ENCODE measurements around the gene VWA5B2. TPM values are rescaled to one million over a fixed set of nuclear protein-coding genes. Genes with fewer than 3 reads are reported as not detected.

VWA5B2 gene
- total RNA-seq, 2 donors from 2014 or later = 6.0 to 15.8 TPM

DNA sequence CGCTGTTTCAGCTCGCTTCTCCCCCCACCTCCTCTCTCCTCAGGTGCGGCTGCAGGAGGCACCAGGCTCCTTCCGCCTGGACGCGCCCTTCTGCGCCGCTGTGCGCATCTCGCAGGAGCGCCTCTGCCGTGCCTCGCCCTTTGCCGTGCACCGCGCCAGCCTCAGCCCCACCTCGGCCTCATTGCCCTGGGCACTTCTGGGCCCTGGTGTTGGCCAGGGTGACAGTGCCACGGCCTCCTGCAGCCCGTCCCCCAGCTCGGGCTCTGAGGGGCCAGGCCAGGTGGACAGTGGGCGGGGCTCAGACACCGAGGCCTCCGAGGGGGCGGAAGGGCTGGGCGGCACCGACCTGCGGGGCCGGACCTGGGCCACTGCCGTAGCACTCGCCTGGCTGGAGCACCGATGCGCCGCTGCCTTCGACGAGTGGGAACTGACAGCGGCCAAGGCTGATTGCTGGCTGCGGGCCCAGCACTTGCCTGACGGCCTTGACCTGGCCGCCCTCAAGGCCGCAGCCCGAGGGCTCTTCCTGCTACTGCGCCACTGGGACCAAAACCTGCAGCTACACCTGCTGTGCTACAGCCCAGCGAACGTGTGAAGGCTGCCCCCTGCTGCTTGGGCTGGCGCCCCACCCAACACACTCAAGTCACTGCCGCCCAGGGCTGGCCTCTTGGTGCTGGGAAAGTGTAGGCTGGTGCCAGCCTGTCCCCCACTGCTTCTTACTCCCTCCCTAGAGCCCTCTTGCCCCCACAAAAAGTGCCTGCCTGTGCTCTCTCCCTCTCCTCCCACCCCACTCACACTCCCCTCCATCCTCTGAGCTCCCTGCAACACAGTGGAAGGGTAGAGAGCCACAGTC is 12.3 kb downstream of the VWA5B2 start:
- ATAC-seq (peak; percentile 94), DNase-seq (peak; percentile 86 to 91 (median 88))
- Histone ChIP-seq H3K36me3 (replicated peaks in 1 of 2; ENCODE audit: insufficient read depth in 1 of 2, low read depth in 2 of 2) (peaks cover 0 to 29% of the 10 kb centered on the region in 2 donors), H3K27ac (peak overlapping the region in 2 of 4 donors; percentile 24 to 40), H3K4me3 (no peak overlapping the region), H3K4me1 (peaks cover 16% of the 10 kb centered on the region), H3K27me3 (no peaks in the 10 kb centered on the region), H3K9me3 (no peaks in the 10 kb centered on the region)
- intact Hi-C loops (cut with DNase I) = no loop called here
- peak in 2 of 3 donors; percentile 13 to 23 for TF ChIP-seq POLR2A (IDR thresholded peaks at IDR 0.05)
- TF ChIP-seq, protein P1, sequence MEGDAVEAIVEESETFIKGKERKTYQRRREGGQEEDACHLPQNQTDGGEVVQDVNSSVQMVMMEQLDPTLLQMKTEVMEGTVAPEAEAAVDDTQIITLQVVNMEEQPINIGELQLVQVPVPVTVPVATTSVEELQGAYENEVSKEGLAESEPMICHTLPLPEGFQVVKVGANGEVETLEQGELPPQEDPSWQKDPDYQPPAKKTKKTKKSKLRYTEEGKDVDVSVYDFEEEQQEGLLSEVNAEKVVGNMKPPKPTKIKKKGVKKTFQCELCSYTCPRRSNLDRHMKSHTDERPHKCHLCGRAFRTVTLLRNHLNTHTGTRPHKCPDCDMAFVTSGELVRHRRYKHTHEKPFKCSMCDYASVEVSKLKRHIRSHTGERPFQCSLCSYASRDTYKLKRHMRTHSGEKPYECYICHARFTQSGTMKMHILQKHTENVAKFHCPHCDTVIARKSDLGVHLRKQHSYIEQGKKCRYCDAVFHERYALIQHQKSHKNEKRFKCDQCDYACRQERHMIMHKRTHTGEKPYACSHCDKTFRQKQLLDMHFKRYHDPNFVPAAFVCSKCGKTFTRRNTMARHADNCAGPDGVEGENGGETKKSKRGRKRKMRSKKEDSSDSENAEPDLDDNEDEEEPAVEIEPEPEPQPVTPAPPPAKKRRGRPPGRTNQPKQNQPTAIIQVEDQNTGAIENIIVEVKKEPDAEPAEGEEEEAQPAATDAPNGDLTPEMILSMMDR (IDR thresholded peaks at IDR 0.05) = peak; percentile 60 to 92 (median 82)
- 2 to 14% methylated on average over 7 to 45 of the region's 46 CpGs for WGBS, 2 donors

DNA sequence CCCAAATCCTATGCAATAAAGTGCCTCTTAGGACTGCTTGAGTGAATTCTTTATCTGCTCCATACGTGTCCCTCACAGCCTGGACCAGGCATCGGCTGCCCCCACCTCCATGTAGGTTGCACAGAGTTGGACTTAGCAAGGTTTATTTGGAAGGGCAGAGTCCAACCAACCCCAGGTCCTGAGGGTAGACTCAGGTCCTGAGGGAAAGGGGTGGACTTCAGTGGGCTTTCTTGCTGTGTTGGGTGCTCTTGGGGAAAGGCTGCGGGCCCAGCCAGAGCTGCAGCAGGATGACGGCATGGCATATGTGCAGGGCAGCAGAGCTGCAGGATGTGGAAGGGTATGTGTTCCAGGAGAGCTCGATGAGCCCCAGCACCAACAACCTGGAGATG is 12.9 kb downstream of the VWA5B2 start:
- Histone ChIP-seq H3K27me3 (no peaks in the 10 kb centered on the region), H3K36me3 (replicated peaks in 1 of 2; ENCODE audit: insufficient read depth in 1 of 2, low read depth in 2 of 2) (peaks cover 0 to 29% of the 10 kb centered on the region in 2 donors), H3K4me1 (peaks cover 20% of the 10 kb centered on the region), H3K4me3 (no peak overlapping the region), H3K9me3 (no peaks in the 10 kb centered on the region), H3K27ac (peak overlapping the region in 2 of 4 donors; percentile 24 to 40)
- 67 to 70% methylated on average over 4 to 5 of the region's 5 CpGs for WGBS, 2 donors
- DNase-seq = no peak
- TF ChIP-seq, protein P1 (IDR thresholded peaks at IDR 0.05) = no peak
- no peak for TF ChIP-seq POLR2A (IDR thresholded peaks at IDR 0.05)
- intact Hi-C loops (cut with DNase I) = no loop called here
- ATAC-seq = no peak

DNA sequence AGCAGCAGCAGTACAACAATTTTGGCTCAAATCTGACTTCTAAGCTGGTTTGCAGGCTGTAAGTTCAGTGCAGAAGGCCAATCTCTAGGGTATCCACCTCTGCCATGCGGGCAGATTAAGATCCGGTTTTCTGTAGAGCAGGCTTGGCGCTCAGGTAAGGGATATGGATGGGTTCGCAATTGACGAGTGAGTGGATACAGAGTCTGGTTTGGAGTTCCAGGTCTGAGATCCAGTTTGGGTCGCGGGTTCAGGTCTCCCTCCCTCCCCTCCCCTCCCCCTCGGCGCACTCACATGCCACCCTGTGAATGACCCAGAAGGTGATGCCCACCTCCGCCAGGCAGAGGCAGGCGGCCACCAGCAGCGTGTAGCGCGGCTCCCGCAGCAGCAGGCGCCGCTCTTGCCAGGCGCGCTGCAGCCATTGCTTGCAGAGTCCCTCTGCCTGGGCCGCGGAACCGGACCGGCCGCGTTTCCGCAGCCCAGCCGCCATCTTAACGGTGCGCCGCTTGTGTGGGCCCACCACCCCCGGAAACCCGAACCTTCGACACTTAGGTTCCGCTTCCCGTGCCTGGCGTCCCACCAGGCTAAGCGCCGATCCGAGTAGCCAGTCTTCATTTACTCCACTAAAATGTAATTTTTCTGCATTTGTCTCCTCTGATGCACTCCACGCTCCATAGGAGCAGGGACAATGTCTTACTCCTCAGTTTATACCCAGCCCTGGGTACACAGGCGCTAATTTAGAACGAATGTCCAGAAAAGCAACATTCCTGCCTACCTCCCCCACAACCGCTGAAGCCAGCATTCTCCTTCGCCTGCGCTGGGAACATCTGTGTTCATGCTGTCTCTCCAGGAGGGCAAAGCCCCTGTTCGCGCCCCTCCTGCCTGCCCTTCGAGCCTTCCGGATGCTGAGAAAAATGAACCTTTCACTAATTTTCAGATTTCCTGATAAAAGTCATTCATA is 19.3 kb downstream of the VWA5B2 start, which contains the start of gene ALG3:
TSS of gene ALG3 (minus strand) at position 509 of the 958 bp plus-strand sequence. CDS start at position 487, 22 bp downstream.
- Histone ChIP-seq H3K4me3 (peak within 1 kb of the TSS; percentile 97 to 99), H3K36me3 (replicated peaks in 1 of 2; ENCODE audit: insufficient read depth in 1 of 2, low read depth in 2 of 2) (peaks cover 0 to 12% of the 10 kb centered on the region in 2 donors), H3K27ac (peak within 1 kb of the TSS; percentile 71 to 95 (median 82)), H3K9me3 (no peaks in the 10 kb centered on the region), H3K4me1 (peaks cover 21% of the 10 kb centered on the region), H3K27me3 (no peaks in the 10 kb centered on the region)
- ATAC-seq (peak; percentile 79), DNase-seq (peak; percentile 89 to 90 (median 89))
- 0% methylated on average over 18 to 49 of the region's 49 CpGs for WGBS, 2 donors
- TF ChIP-seq POLR2A (IDR thresholded peaks at IDR 0.05) = peak; percentile 68 to 84 (median 83)
- TF ChIP-seq, protein P1 (IDR thresholded peaks at IDR 0.05) = peak in 1 of 7 experiments; percentile 21
- intact Hi-C loops (cut with DNase I) = no loop called here

DNA sequence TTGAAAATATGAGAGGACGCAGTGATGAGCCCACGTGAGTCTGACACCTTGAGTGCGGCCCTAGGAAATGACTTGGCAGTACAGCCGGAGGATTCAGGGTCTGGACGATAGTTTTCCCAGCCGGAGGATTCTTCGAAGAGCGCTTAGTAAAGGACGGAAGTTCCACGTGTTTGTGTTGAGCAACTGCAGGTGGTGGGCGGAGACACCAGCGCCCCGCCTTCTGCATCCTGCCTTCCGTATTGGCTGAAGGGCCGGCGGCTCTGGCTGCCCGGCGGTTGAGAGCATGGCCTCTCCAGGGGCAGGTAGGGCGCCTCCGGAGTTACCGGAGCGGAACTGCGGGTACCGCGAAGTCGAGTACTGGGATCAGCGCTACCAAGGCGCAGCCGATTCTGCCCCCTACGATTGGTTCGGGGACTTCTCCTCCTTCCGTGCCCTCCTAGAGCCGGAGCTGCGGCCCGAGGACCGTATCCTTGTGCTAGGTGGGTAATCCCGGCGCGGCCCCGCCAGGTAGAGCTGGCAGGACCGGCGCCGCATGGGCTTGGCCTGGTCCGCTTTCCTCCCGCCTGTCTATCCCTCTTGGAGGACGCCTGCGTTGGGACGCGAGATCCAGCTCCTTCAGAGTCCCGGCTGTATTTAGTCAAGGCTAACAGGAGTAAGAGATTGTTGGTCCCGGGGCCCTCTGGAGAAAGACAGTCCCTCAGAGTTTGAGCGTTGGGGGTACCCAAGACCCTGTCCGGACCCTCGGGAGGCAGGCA is 20.2 kb downstream of the VWA5B2 start, which contains the start of gene EEF1AKMT4:
TSS of gene EEF1AKMT4 (plus strand) at position 261 of the 755 bp plus-strand sequence. CDS start at position 284, 23 bp downstream.
- Histone ChIP-seq H3K9me3 (no peaks in the 10 kb centered on the region), H3K36me3 (replicated peaks in 1 of 2; ENCODE audit: insufficient read depth in 1 of 2, low read depth in 2 of 2) (peaks cover 0 to 9% of the 10 kb centered on the region in 2 donors), H3K27me3 (no peaks in the 10 kb centered on the region), H3K4me1 (peaks cover 21% of the 10 kb centered on the region), H3K4me3 (peak within 1 kb of the TSS; percentile 97 to 99), H3K27ac (peak within 1 kb of the TSS; percentile 71 to 95 (median 82))
- WGBS, 2 donors = 0 to 1% methylated on average over 20 to 54 of the region's 54 CpGs
- ATAC-seq (peak; percentile 95), DNase-seq (peak; percentile 98 to 99 (median 98))
- TF ChIP-seq, protein P1 (IDR thresholded peaks at IDR 0.05) = peak; percentile 29 to 86 (median 74)
- peak; percentile 15 to 84 (median 83) for TF ChIP-seq POLR2A (IDR thresholded peaks at IDR 0.05)
- intact Hi-C loops (cut with DNase I) = no loop called here

All from body of pancreas (tissue), 4 donors.